B cell (primary cell): ENCODE data around the gene ASAP3.

ENCODE experiments used
- CTCF ChIP-seq: fragments of 200-600 bp; IDR thresholded peaks from one replicate; pipeline ENCODE4 v1.8.0; 2022; ENCODE audit warnings: antibody characterized with exemption, mild to moderate bottlenecking
- EZH2 ChIP-seq: IDR thresholded peaks from 2 replicates; pipeline ENCODE4 v1.6.1; 2012; ENCODE audit warnings: borderline replicate concordance, low read depth, mild to moderate bottlenecking, moderate library complexity, low read length; ENCODE audit not compliant: insufficient read depth, poor library complexity, severe bottlenecking

- TF ChIP-seq CTCF: no peak
- no peak for TF ChIP-seq EZH2
Observed at GRCh38 chr1:23400324-23401114, 83.5 kb downstream of the ASAP3 start.
